CD4-positive, CD25-positive, alpha-beta regulatory T cell (primary cell): ENCODE measurements around the gene MED9. TPM values are rescaled to one million over a fixed set of nuclear protein-coding genes. Genes with fewer than 3 reads are reported as not detected.

Experiments
- ATAC-seq, 2 donors: fragments of 150-1000 bp; cut with Tn5 transposase; one replicate each; pipeline ENCODE4 v1.10.0; 2021; ENCODE audit warnings: low read depth in 2 of 2, moderate number of reproducible peaks in 2 of 2, moderate library complexity in 1 of 2
- DNase-seq, 3 donors: peaks; one replicate each; pipeline versions ENCODE4 v3.0.0 to v3.0.0-alpha.2; 2012 to 2022; ENCODE audit warnings: mixed read lengths in 1 of 3
- H3K27ac ChIP-seq: one replicate; pipeline ENCODE4 v1.7.0; 2013; ENCODE audit warnings: mild to moderate bottlenecking, low read length; ENCODE audit not compliant: insufficient read depth, poor library complexity, severe bottlenecking
- H3K27me3 ChIP-seq: one replicate; pipeline ENCODE4 v1.7.0; 2013; ENCODE audit warnings: low read length; ENCODE audit not compliant: control insufficient read depth, insufficient read depth
- H3K36me3 ChIP-seq: one replicate; pipeline ENCODE4 v1.7.0; 2013; ENCODE audit warnings: mild to moderate bottlenecking, low read length, moderate library complexity; ENCODE audit not compliant: control insufficient read depth, insufficient read depth
- H3K4me1 ChIP-seq: 2 replicates; pipeline ENCODE4 v1.7.0; 2013; ENCODE audit warnings: mild to moderate bottlenecking, low read length; ENCODE audit not compliant: insufficient read depth, control insufficient read depth, poor library complexity, severe bottlenecking
- H3K4me3 ChIP-seq: one replicate; pipeline ENCODE4 v1.7.0; 2013; ENCODE audit warnings: low read depth, mild to moderate bottlenecking, low read length, moderate library complexity
- H3K9me3 ChIP-seq, 2 experiments: 1 replicate in 1 of 2; 2 replicates in 1 of 2; pipeline ENCODE4 v1.7.0; 2013; ENCODE audit warnings: low read length in 2 of 2, mild to moderate bottlenecking in 1 of 2, moderate library complexity in 1 of 2; ENCODE audit not compliant: control insufficient read depth in 2 of 2
- H3K27ac Mint-ChIP-seq, 3 donors: one replicate each; pipeline ENCODE4 v1.8.0; 2020 to 2022; ENCODE audit warnings: mild to moderate bottlenecking in 3 of 3, mixed read lengths in 3 of 3, moderate library complexity in 2 of 3
- H3K27me3 Mint-ChIP-seq: one replicate; pipeline ENCODE4 v1.8.0; 2022; ENCODE audit warnings: mild to moderate bottlenecking, mixed read lengths
- H3K36me3 Mint-ChIP-seq: one replicate; pipeline ENCODE4 v1.8.0; 2020; ENCODE audit warnings: mixed read lengths
- H3K4me1 Mint-ChIP-seq, 4 donors: one replicate each; pipeline ENCODE4 v1.8.0; 2020 to 2022; ENCODE audit warnings: mixed read lengths in 4 of 4, mild to moderate bottlenecking in 1 of 4
- H3K4me3 Mint-ChIP-seq, 4 donors: one replicate each; pipeline ENCODE4 v1.8.0; 2020 to 2022; ENCODE audit warnings: mild to moderate bottlenecking in 4 of 4, mixed read lengths in 4 of 4, moderate library complexity in 3 of 4
- H3K9me3 Mint-ChIP-seq, 7 donors: one replicate each; pipeline ENCODE4 v1.8.0; 2020 to 2022; ENCODE audit warnings: mixed read lengths in 7 of 7, mild to moderate bottlenecking in 3 of 7, moderate library complexity in 2 of 7
- polyA plus RNA-seq, 4 donors: library from polyadenylated mRNA; unstranded; fragments of 300-500 nt; fragmentation: Illumina TruSeq; gene quantifications; one replicate each; pipeline ENCODE4 v1.2.3, GENCODE V29; 2021
- total RNA-seq: library from RNA; stranded (reverse); gene quantifications from one replicate; pipeline ENCODE4 v1.2.3, GENCODE V29; 2022

MED9 gene
- total and polyA plus RNA-seq, 5 donors from 2014 or later = 13.7 to 21.6 (median 16.1) TPM

GRCh38 chr17:17540278-17540906, 63.6 kb downstream of the MED9 start:
- ATAC-seq = no peak
- Mint-ChIP-seq H3K4me1 (peaks cover 0 to 1% (median 0%) of the 10 kb centered on the region in 4 donors), H3K4me3 (no peak overlapping the region), H3K27ac (no peak overlapping the region), H3K9me3 (no peaks in the 10 kb centered on the region), H3K36me3 (no peaks in the 10 kb centered on the region), H3K27me3 (no peaks in the 10 kb centered on the region)
- Histone ChIP-seq H3K36me3 (no peaks in the 10 kb centered on the region), H3K9me3 (no peaks in the 10 kb centered on the region), H3K4me1 (no peaks in the 10 kb centered on the region), H3K4me3 (no peak overlapping the region), H3K27ac (no peak overlapping the region), H3K27me3 (no peaks in the 10 kb centered on the region)
- DNase-seq = no peak

GRCh38 chr17:17540935-17541639, 64.3 kb downstream of the MED9 start:
- Histone ChIP-seq H3K36me3 (no peaks in the 10 kb centered on the region), H3K27ac (no peak overlapping the region), H3K27me3 (no peaks in the 10 kb centered on the region), H3K4me3 (no peak overlapping the region), H3K4me1 (no peaks in the 10 kb centered on the region), H3K9me3 (no peaks in the 10 kb centered on the region)
- Mint-ChIP-seq H3K27ac (no peak overlapping the region), H3K36me3 (no peaks in the 10 kb centered on the region), H3K4me1 (peaks cover 0 to 1% (median 0%) of the 10 kb centered on the region in 4 donors), H3K27me3 (no peaks in the 10 kb centered on the region), H3K4me3 (no peak overlapping the region), H3K9me3 (no peaks in the 10 kb centered on the region)
- no peak for DNase-seq
- ATAC-seq = no peak

GRCh38 chr17:17541640-17542001, 64.8 kb downstream of the MED9 start:
- H3K4me3 ChIP-seq = no peak overlapping the region
- ATAC-seq (no peak), DNase-seq (no peak)
- no peak overlapping the region for H3K27ac ChIP-seq
- Mint-ChIP-seq H3K36me3 (no peaks in the 10 kb centered on the region), H3K27me3 (no peaks in the 10 kb centered on the region), H3K9me3 (no peaks in the 10 kb centered on the region), H3K4me1 (peaks cover 0 to 1% (median 0%) of the 10 kb centered on the region in 4 donors), H3K4me3 (no peak overlapping the region), H3K27ac (no peak overlapping the region)
- no peaks in the 10 kb centered on the region for H3K9me3 ChIP-seq
- H3K27me3 ChIP-seq = no peaks in the 10 kb centered on the region
- H3K4me1 ChIP-seq = no peaks in the 10 kb centered on the region
- H3K36me3 ChIP-seq = no peaks in the 10 kb centered on the region

Other genes with a start within 250 kb of the MED9 start
- 60.5 TPM for gene FLCN, start 239.8 kb upstream of the MED9 start, total RNA-seq
- 10 to 100 TPM in 1 of 4 donors, 1 to 10 TPM in 3; 6.6 to 10.9 (median 7.6) TPM for gene FLCN, start 239.8 kb upstream of the MED9 start, polyA plus RNA-seq
- gene COPS3, start 195.8 kb upstream of the MED9 start, total RNA-seq = 92.1 TPM
- gene COPS3, start 195.8 kb upstream of the MED9 start, polyA plus RNA-seq = 100 to 1,000 TPM in 2 of 4 donors, 10 to 100 TPM in 2; 98.5 to 123 (median 106) TPM
- 3.9 TPM for gene NT5M, start 173.6 kb upstream of the MED9 start, total RNA-seq
- 1 to 10 TPM in 2 of 4 donors, under 1 TPM in 2; 0.75 to 2.0 (median 1.4) TPM for gene NT5M, start 173.6 kb upstream of the MED9 start, polyA plus RNA-seq
- 0.72 TPM for gene RASD1, start 19.4 kb downstream of the MED9 start, total RNA-seq
- gene RASD1, start 19.4 kb downstream of the MED9 start, polyA plus RNA-seq = under 1 TPM in 2 of 4 donors, not detected in 2; 0.12 to 0.26 TPM
- 13.2 TPM for gene PEMT, start 114.7 kb downstream of the MED9 start, total RNA-seq
- gene PEMT, start 114.7 kb downstream of the MED9 start, polyA plus RNA-seq = 10 to 100 TPM; 23.8 to 33.2 (median 29.4) TPM
- gene RAI1, start 204.5 kb downstream of the MED9 start, total RNA-seq = 11.4 TPM
- 1 to 10 TPM in 3 of 4 donors, under 1 TPM in 1; 0.80 to 1.2 (median 1.1) TPM for gene RAI1, start 204.5 kb downstream of the MED9 start, polyA plus RNA-seq